Fibroblast of peridontal ligament (primary cell): ENCODE measurements around the gene SQSTM1.
A peak's percentile ranks its signal among the peaks of the same experiment; 100 is the strongest.
"Not testable (repeated sequence)": the region's sequence is repeated elsewhere in the genome, so short reads cannot be mapped to it uniquely, and the experiment has no call there.

Source experiments
- DNase-seq: peaks from one replicate; pipeline ENCODE4 v3.0.0-alpha.2; 2010; ENCODE audit errors: extremely low read depth

SQSTM1 gene

GRCh38 chr5:179820483-179821297, at the start of gene SQSTM1:
TSS of gene SQSTM1 (plus strand) at chr5:179820905. CDS start at chr5:179820937, 32 bp downstream.
- DNase-seq: peak; percentile 76

- DNase-seq: no peak
These were observed 49.3 kb upstream of the SQSTM1 start for GRCh38 chr5:179771311-179771895.

DNA sequence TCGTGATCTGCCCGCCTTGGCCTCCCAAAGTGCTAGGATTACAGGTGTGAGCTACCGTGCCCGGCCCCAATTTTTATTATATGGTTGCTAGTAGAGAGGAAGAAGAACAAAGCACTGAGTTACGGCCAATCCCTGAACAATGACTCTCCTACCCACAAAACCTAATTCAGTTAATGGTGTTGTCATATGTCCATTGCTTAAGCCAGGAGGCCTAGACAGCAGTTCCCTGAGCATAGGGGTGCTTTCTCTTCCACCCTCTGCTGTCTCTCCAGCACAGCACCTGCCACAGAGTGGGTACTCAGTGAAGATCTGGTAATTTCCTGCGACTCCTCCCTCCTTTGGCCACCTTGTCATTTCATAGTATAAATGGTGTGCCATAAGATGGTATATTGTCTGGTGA, 48.4 kb upstream of the SQSTM1 start:
- no peak for DNase-seq

DNA sequence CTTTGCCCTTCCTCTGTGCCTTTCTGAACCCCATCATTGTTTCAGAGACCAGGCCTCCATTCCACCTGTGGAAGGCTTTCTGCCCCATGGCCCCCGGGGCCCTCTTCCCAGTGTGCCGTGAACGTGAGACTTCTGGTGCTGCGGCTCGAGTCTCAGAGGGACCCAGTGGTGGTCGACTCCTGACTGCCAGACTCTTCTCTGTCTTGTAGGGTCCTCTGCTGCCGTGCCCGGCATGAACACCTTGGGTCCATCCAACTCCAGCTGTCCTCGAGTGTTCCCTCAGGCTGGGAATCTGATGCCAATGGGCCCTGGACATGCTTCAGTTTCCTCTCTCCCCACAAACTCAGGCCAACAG, 47.0 kb upstream of the SQSTM1 start:
- no peak for DNase-seq

- no peak for DNase-seq
These were observed 46.3 kb upstream of the SQSTM1 start for GRCh38 chr5:179774442-179774841.

- DNase-seq: no peak
These were observed 44.2 kb upstream of the SQSTM1 start for GRCh38 chr5:179776411-179776938.

GRCh38 chr5:179777456-179777855, 43.2 kb upstream of the SQSTM1 start:
- DNase-seq: no peak

GRCh38 chr5:179777909-179778308, 42.8 kb upstream of the SQSTM1 start:
- DNase-seq: no peak

DNA sequence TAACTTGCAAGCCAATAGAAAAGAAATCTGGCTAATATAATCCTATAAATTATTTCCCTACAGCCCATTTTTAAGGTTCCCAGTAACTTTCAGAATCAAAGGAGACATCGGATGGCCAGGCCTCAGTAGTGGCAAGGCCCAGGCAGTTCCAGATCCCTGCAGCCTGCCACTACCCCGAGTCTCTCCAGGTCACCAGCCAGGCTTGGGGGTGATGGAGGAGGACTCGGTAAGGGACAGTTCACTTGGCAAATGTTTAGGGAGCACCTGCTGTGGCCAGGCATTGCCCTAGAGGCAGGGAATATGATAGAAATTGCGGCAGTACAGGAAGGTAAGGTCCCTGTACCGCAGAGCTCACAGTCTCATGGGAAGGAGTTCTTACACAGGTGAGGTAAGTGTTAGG, 42.1 kb upstream of the SQSTM1 start:
- no peak for DNase-seq

DNA sequence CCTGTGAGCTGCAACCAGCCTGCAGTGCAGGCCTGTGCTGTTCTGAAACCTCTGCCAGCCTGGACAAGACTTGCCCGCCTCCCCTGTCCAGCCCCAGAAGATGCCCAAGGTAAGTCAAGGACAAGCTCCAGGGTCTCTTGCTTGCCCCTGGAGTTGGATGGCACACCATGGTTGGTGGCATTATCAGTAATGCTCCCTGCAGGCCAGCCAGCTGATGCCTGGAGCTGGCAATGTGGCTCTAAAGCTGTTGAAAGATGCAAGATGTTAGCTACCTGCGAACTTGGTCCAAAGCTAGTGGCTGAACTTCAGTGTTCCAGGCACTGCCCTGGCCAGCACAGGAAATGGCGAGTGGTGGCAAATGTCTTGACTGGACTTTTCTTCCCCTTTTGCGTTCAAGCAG, 40.9 kb upstream of the SQSTM1 start:
- DNase-seq: no peak

GRCh38 chr5:179780362-179780761, 40.3 kb upstream of the SQSTM1 start:
- no peak for DNase-seq

DNA sequence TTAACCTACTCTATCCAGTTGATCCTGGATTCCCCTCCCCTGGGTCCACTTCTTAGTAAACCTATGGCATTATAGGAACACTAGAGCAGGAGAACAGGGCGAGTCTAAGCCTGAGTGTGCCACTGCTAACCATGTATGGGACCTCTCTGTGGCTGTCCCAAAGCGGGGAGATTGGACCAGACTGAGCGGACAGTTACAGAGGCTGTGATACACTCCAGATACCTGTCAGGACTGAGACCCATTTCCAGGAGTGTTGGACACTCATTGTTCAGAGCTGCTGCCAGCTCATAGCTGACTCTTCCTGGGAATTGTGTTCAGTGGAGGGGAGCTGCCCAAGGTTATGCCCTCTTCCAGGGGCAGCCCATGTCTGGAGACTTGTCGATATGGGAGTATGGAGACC, 38.9 kb upstream of the SQSTM1 start:
- no peak for DNase-seq

GRCh38 chr5:179783128-179783527, 37.6 kb upstream of the SQSTM1 start:
- DNase-seq: no peak

GRCh38 chr5:179786861-179787260, 33.8 kb upstream of the SQSTM1 start:
- no peak for DNase-seq

- DNase-seq: no peak
These were observed 32.4 kb upstream of the SQSTM1 start for GRCh38 chr5:179788193-179788854.

GRCh38 chr5:179789278-179789677, 31.4 kb upstream of the SQSTM1 start:
- not testable (repeated sequence) for DNase-seq

GRCh38 chr5:179791881-179792611, 28.7 kb upstream of the SQSTM1 start:
- no peak for DNase-seq

GRCh38 chr5:179792612-179793467, 27.9 kb upstream of the SQSTM1 start:
- no peak for DNase-seq

GRCh38 chr5:179793468-179794139, 27.1 kb upstream of the SQSTM1 start, which contains the start of gene LTC4S:
TSS of gene LTC4S (plus strand) at chr5:179793986. CDS start at chr5:179794081, 95 bp downstream.
- DNase-seq: peak; percentile 61

DNA sequence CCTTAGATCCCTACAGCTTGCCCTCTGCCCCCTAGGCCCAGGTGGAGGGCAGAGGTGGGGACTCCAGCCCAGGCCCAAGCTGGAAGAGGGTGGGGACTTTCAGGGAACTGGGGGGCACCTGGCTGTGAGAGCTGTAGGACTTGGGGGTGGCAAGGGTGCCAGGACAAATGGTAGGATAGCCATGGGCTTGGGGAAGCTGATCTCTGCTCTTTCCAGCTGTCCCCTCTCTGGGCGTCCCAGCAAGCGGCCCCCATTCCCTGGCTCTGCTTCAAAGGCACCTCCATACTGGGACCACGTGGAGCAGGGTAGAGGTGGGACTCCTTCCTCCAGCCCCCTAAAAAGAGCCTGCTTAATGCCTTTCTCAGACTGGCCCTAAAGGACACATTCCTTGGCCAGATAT, 26.5 kb upstream of the SQSTM1 start:
- DNase-seq: no peak
